Skeletal muscle satellite cell (primary cell): ENCODE measurements around the gene FOXA3.

Experiments
- H3K27me3 ChIP-seq: 2 replicates; pipeline ENCODE4 v1.7.0; 2013; ENCODE audit warnings: low read length; ENCODE audit not compliant: control insufficient read depth, insufficient read depth
- H3K36me3 ChIP-seq: 2 replicates; pipeline ENCODE4 v1.7.0; 2013; ENCODE audit warnings: mild to moderate bottlenecking, control low read depth, low read length; ENCODE audit not compliant: insufficient read depth
- H3K4me1 ChIP-seq: 2 replicates; pipeline ENCODE4 v1.7.0; 2013; ENCODE audit warnings: low read length; ENCODE audit not compliant: control insufficient read depth, insufficient read depth
- H3K4me2 ChIP-seq: 2 replicates; pipeline ENCODE4 v1.7.0; 2013; ENCODE audit warnings: mild to moderate bottlenecking, low read length
- H3K4me3 ChIP-seq: 2 replicates; pipeline ENCODE4 v1.7.0; 2013; ENCODE audit warnings: low read length
- H3K9ac ChIP-seq: 2 replicates; pipeline ENCODE4 v1.7.0; 2013; ENCODE audit warnings: mild to moderate bottlenecking, low read depth, low read length, moderate library complexity
- H3K9me3 ChIP-seq: replicated peaks from 2 replicates; pipeline ENCODE4 v1.7.0; 2013; ENCODE audit warnings: mild to moderate bottlenecking, control low read depth, low read length

FOXA3 gene

GRCh38 chr19:45822716-45823115 is 41.4 kb upstream of the FOXA3 start:
- H3K4me3 ChIP-seq, result no peak overlapping the region
- H3K4me2 ChIP-seq, result no peak overlapping the region
- no peaks in the 10 kb centered on the region for H3K9me3 ChIP-seq
- no peak overlapping the region for H3K9ac ChIP-seq
- no peaks in the 10 kb centered on the region for H3K4me1 ChIP-seq
- peaks cover 76% of the 10 kb centered on the region for H3K36me3 ChIP-seq
- no peaks in the 10 kb centered on the region for H3K27me3 ChIP-seq

DNA sequence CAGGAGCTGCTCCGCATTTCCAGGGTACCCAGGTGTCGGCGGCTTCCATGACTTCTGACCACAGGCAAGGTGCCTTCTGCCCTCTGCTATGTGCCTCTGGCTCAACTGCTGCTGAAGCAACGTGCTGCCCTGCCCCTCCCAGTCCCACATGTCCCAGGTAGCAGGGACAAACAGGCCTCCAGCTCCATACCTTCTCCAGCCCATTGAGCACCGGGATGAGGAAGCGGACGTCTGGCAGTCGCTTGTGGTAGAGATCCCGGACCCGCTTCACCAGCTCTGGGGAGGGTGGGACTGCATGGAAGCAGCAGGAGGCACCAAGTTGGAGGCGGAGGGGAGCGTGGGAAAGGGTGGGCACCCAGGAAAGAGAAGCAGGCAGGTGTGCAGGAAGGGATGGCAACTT is 40.9 kb upstream of the FOXA3 start:
- Histone ChIP-seq H3K4me1 (no peaks in the 10 kb centered on the region), H3K4me3 (no peak overlapping the region), H3K36me3 (peaks cover 76% of the 10 kb centered on the region), H3K9ac (no peak overlapping the region), H3K9me3 (no peaks in the 10 kb centered on the region), H3K27me3 (no peaks in the 10 kb centered on the region), H3K4me2 (no peak overlapping the region)

GRCh38 chr19:45824041-45824471 is 40.1 kb upstream of the FOXA3 start:
- H3K9me3 ChIP-seq, result no peaks in the 10 kb centered on the region
- no peaks in the 10 kb centered on the region for H3K27me3 ChIP-seq
- no peak overlapping the region for H3K4me2 ChIP-seq
- no peaks in the 10 kb centered on the region for H3K4me1 ChIP-seq
- no peak overlapping the region for H3K4me3 ChIP-seq
- H3K36me3 ChIP-seq, result peaks cover 84% of the 10 kb centered on the region
- H3K9ac ChIP-seq, result no peak overlapping the region

- Histone ChIP-seq H3K9ac (no peak overlapping the region), H3K4me2 (no peak overlapping the region), H3K4me1 (no peaks in the 10 kb centered on the region), H3K36me3 (peaks cover 84% of the 10 kb centered on the region), H3K4me3 (no peak overlapping the region), H3K9me3 (no peaks in the 10 kb centered on the region), H3K27me3 (no peaks in the 10 kb centered on the region)
Observed at GRCh38 chr19:45824531-45825262, 39.4 kb upstream of the FOXA3 start.

- H3K9me3 ChIP-seq, result no peaks in the 10 kb centered on the region
- no peak overlapping the region for H3K4me2 ChIP-seq
Observed at GRCh38 chr19:45825263-45825605, 38.9 kb upstream of the FOXA3 start.

DNA sequence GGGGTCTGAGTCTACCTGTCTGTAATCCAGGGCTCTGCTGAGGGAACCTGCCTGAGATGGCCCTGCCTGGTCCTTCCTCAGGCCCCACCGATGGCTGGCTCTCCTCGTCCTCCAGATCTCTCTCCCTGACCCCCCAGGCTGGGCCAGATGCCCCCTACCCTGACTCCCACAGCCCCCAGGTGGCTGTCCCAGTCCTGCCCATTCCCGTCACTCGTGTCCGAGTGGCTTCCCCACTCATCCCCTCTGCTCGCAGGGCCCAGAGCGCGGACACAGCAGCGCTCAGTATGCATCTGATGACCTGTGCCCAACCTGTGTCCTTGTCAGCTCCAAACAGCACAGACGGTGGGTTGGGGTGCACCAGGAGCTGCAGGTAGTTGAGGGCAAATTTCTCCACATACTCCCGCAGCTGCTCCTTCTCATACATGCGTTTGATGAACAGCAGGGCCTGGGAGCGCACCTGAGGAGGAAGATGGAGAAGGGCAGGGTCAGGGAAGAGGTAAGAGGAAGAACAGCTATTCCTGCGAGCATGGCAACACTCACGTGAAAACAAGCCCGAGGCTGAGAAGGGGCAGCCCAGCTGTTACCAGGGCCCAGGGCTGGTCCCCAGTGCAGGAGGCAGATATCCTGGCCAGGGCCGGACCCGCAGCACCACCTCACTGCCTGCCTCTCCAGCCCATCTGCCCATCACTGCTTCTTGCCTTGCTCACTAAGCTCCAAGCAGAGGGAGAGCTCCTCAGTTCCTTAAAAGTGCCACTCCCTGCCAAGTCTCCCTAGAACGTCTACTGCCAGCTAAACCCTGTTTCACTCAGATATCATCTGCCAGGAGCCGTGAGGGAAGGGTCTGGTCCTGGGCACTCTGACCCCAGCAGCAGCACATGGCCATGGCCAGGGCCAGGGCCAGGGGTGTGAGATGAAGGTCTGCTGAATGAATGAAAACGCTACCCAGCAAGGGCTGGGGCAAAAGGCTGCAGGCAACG is 37.9 kb upstream of the FOXA3 start:
- Histone ChIP-seq H3K4me2 (no peak overlapping the region), H3K36me3 (peaks cover 83% of the 10 kb centered on the region), H3K9ac (no peak overlapping the region), H3K4me1 (no peaks in the 10 kb centered on the region), H3K9me3 (no peaks in the 10 kb centered on the region), H3K27me3 (no peaks in the 10 kb centered on the region), H3K4me3 (no peak overlapping the region)

More at GRCh38 chr19:45825263-45825605, 38.9 kb upstream of the FOXA3 start:
- H3K9ac ChIP-seq, result no peak overlapping the region
- no peak overlapping the region for H3K4me3 ChIP-seq
- H3K27me3 ChIP-seq, result no peaks in the 10 kb centered on the region
- H3K4me1 ChIP-seq, result no peaks in the 10 kb centered on the region
- peaks cover 84% of the 10 kb centered on the region for H3K36me3 ChIP-seq

GRCh38 chr19:45826934-45827333 is 37.2 kb upstream of the FOXA3 start:
- no peak overlapping the region for H3K9ac ChIP-seq
- H3K36me3 ChIP-seq, result peaks cover 84% of the 10 kb centered on the region
- H3K4me3 ChIP-seq, result no peak overlapping the region
- no peak overlapping the region for H3K4me2 ChIP-seq
- H3K27me3 ChIP-seq, result no peaks in the 10 kb centered on the region
- no peaks in the 10 kb centered on the region for H3K9me3 ChIP-seq
- H3K4me1 ChIP-seq, result no peaks in the 10 kb centered on the region

DNA sequence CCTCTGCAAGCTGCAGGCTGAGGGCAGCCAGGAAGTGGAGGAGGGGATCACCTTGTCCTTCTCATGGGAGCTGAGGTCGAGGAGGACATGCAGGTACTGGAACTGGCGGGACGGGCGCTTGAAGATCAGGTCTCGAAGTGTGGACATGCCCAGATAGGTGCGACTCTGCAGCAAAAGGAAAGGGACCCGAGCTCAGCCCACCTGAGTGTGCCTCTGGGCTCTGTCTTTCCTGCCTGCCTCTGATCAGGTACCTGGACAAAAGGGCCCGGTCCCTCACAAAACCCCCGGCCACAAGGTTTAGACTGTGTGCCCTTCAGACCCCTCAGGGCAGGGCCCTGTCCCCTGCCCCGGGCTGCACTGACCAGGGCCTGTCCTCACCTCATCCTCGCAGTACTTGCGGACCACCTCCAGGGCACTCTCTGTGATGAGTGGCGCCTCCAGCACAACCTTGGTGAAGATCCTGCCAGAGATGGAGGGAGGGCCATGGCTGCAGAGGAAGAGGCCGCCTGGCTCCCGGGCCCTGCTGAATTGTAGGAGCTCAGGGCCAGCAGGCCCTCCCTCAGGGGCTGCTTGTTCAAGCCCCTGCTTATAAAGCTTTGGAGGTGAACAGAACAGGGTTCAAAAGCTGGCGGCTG is 36.5 kb upstream of the FOXA3 start:
- H3K9ac ChIP-seq, result no peak overlapping the region
- H3K36me3 ChIP-seq, result peaks cover 82% of the 10 kb centered on the region
- no peak overlapping the region for H3K4me2 ChIP-seq
- no peaks in the 10 kb centered on the region for H3K9me3 ChIP-seq
- H3K4me3 ChIP-seq, result no peak overlapping the region
- H3K4me1 ChIP-seq, result no peaks in the 10 kb centered on the region
- no peaks in the 10 kb centered on the region for H3K27me3 ChIP-seq

GRCh38 chr19:45828523-45828922 is 35.6 kb upstream of the FOXA3 start:
- Histone ChIP-seq H3K9ac (no peak overlapping the region), H3K4me2 (no peak overlapping the region), H3K9me3 (no peaks in the 10 kb centered on the region), H3K27me3 (no peaks in the 10 kb centered on the region), H3K36me3 (peaks cover 77% of the 10 kb centered on the region), H3K4me3 (no peak overlapping the region), H3K4me1 (no peaks in the 10 kb centered on the region)

DNA sequence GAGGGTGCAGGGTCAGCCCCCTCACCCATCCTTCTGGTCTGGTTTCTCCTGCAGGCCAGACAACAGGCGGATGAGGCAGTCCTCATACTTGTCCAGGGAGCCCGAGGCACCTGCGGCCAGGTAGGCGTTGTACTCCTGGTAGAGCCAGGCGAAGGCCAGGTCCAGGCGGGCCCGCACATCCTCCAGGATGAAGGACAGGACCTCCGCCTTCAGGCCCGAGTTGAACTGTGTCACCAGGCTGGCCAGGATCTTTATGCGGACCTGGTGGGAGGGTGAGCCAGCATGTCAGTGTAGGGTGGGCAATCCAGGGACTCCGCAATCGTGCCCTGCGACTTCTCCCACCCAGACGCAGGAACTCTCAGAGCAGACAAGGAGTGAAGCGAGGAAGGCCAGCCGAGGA is 35.2 kb upstream of the FOXA3 start:
- Histone ChIP-seq H3K4me1 (no peaks in the 10 kb centered on the region), H3K9ac (no peak overlapping the region), H3K36me3 (peaks cover 75% of the 10 kb centered on the region)

GRCh38 chr19:45834970-45835369 is 29.2 kb upstream of the FOXA3 start:
- Histone ChIP-seq H3K36me3 (peaks cover 62% of the 10 kb centered on the region), H3K9ac (no peak overlapping the region), H3K9me3 (no peaks in the 10 kb centered on the region), H3K4me1 (no peaks in the 10 kb centered on the region), H3K27me3 (no peaks in the 10 kb centered on the region), H3K4me2 (no peak overlapping the region), H3K4me3 (no peak overlapping the region)

More for the DNA sequence above, 35.2 kb upstream of the FOXA3 start:
- Histone ChIP-seq H3K9me3 (no peaks in the 10 kb centered on the region), H3K27me3 (no peaks in the 10 kb centered on the region), H3K4me3 (no peak overlapping the region), H3K4me2 (no peak overlapping the region)
